ENCODE measurements around the gene ARHGAP26. TPM values are rescaled to one million over a fixed set of nuclear protein-coding genes. Genes with fewer than 3 reads are reported as not detected.

Gene ARHGAP26
- total and polyA plus RNA-seq, 2 experiments from 2014 or later = 9.5 to 16.8 TPM

DNA sequence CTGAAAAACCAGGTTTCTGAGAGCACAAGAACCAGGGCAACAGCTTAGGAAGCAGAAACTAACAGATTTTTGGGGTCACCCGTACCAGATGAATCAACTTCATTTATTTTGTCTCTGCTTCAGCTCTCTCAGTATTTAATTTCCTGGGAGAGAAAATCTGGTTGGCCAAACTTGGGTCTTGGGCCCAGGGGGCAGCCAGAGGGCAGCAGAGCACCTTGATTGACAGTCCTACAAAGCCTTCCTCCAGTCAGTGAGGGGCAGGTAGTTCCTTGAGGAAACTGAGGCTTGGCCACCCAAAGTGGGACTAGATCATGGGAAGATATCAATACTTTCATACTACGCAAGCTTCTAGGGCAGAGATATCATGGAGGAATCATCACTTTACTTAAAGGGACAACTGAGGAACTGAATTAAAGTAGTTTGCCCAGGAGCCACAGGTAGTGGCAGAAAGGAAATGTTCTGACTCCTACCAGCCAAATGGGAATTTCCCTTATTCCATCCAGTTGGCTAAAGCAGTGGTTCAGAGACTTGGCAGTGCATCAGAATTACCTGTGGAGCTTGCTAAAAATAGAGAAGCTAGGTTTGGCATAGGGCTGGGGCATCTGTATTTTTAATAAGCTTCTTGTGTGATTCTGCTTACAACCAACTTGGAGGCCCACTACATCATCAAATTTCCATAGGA, 21.5 kb upstream of the ARHGAP26 start:
- no peak for TF ChIP-seq ZNF331 (CRISPR knock-in tag; IDR thresholded peaks at IDR 0.05; ENCODE audit: low read depth)
- TF ChIP-seq, protein P1, sequence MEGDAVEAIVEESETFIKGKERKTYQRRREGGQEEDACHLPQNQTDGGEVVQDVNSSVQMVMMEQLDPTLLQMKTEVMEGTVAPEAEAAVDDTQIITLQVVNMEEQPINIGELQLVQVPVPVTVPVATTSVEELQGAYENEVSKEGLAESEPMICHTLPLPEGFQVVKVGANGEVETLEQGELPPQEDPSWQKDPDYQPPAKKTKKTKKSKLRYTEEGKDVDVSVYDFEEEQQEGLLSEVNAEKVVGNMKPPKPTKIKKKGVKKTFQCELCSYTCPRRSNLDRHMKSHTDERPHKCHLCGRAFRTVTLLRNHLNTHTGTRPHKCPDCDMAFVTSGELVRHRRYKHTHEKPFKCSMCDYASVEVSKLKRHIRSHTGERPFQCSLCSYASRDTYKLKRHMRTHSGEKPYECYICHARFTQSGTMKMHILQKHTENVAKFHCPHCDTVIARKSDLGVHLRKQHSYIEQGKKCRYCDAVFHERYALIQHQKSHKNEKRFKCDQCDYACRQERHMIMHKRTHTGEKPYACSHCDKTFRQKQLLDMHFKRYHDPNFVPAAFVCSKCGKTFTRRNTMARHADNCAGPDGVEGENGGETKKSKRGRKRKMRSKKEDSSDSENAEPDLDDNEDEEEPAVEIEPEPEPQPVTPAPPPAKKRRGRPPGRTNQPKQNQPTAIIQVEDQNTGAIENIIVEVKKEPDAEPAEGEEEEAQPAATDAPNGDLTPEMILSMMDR (conservative IDR thresholded peaks at IDR 0.05; ENCODE audit: low read depth in 2 of 2) = peak; percentile 85 to 91
- Histone ChIP-seq H3K27ac (ENCODE audit: low read depth) (0 out of 2 replicates have a peak overlapping the region, but pooled peaks have one; percentile 15), H3K27me3 (ENCODE audit: insufficient read depth) (no peaks in the 10 kb centered on the region), H3F3A (replicated peaks; ENCODE audit: low read depth) (no peaks in the 10 kb centered on the region), H2AFZ (no peak overlapping the region), H3K9me2 (ENCODE audit: insufficient read depth) (no peaks in the 10 kb centered on the region), H3K79me2 (replicated peaks; ENCODE audit: insufficient read depth) (no peaks in the 10 kb centered on the region), H3K4me2 (no peak overlapping the region), H3K36me3 (ENCODE audit: insufficient read depth) (peaks cover 16% of the 10 kb centered on the region), H3K4me3 (no peak overlapping the region), H4K20me1 (replicated peaks; ENCODE audit: insufficient read depth) (peaks cover 3% of the 10 kb centered on the region; the same call in 1 of the 2 replicates), H3K4me1 (ENCODE audit: insufficient read depth) (0 out of 2 replicates have a peak, but pooled peaks cover 4% of the 10 kb centered on the region)
- ATAC-seq = peak; percentile 85
- Mint-ChIP-seq H3K27ac (no peak overlapping the region), H3K27me3 (ENCODE audit: insufficient read depth, low read depth, poor library complexity) (peaks cover 3% of the 10 kb centered on the region), H3K4me1 (peaks cover 7% of the 10 kb centered on the region), H3K4me3 (no peak overlapping the region), H3K9me3 (no peaks in the 10 kb centered on the region), H3K36me3 (ENCODE audit: low read depth) (no peaks in the 10 kb centered on the region)
- peak; percentile 73 for DNase-seq (ENCODE audit: low spot score)

DNA sequence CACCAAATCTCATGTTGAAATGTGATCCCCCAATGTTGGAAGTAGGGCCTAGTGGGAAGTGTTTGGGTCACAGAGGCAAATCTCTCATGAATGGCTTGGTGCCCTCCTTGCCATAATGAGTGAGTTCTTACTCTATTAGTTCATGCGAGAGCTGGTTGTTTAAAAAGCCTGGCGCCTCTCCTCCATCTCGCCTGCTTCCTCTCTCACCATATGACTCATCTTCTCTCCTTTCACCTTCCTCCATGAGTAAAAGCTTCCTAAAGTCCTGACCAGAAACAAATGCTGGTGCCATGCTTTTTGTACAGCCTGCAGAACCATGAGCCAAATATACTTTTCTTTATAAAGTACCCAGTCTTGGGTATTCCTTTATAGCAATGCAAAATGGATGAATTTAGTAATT, 20.9 kb upstream of the ARHGAP26 start:
- H2AFZ ChIP-seq = no peak overlapping the region
- no peaks in the 10 kb centered on the region for H3K9me2 ChIP-seq (ENCODE audit: insufficient read depth)
- no peaks in the 10 kb centered on the region for H3F3A ChIP-seq (replicated peaks; ENCODE audit: low read depth)
- Mint-ChIP-seq H3K36me3 (ENCODE audit: low read depth) (no peaks in the 10 kb centered on the region), H3K9me3 (no peaks in the 10 kb centered on the region), H3K27me3 (ENCODE audit: insufficient read depth, low read depth, poor library complexity) (no peaks in the 10 kb centered on the region), H3K4me1 (peaks cover under 1% of the 10 kb centered on the region; the same call in 1 of the 3 replicates), H3K27ac (no peak overlapping the region), H3K4me3 (no peak overlapping the region)
- H3K79me2 ChIP-seq (replicated peaks; ENCODE audit: insufficient read depth) = no peaks in the 10 kb centered on the region
- H4K20me1 ChIP-seq (replicated peaks; ENCODE audit: insufficient read depth) = peaks cover 3% of the 10 kb centered on the region; the same call in 1 of the 2 replicates
- H3K4me1 ChIP-seq (ENCODE audit: insufficient read depth) = no peaks in the 10 kb centered on the region
- ATAC-seq = no peak
- no peak overlapping the region for H3K27ac ChIP-seq (ENCODE audit: low read depth)
- H3K27me3 ChIP-seq (ENCODE audit: insufficient read depth) = no peaks in the 10 kb centered on the region
- TF ChIP-seq EZH2phosphoT487 (IDR thresholded peaks at IDR 0.05; ENCODE audit: unreplicated experiment) (no peak), EZH2 (IDR thresholded peaks at IDR 0.05; ENCODE audit: low read depth, unreplicated experiment) (no peak), ZNF114 (CRISPR knock-in tag; IDR thresholded peaks at IDR 0.05) (no peak), ZNF331 (CRISPR knock-in tag; IDR thresholded peaks at IDR 0.05; ENCODE audit: low read depth) (no peak)
- TF ChIP-seq, protein P1 (conservative IDR thresholded peaks at IDR 0.05; ENCODE audit: low read depth in 2 of 2) = no peak
- no peak overlapping the region for H3K4me3 ChIP-seq
- peaks cover 16% of the 10 kb centered on the region for H3K36me3 ChIP-seq (ENCODE audit: insufficient read depth)
- DNase-seq (ENCODE audit: low spot score) = no peak
- no peak overlapping the region for H3K4me2 ChIP-seq

Measured in GM23338 (cell line).